ENCODE data around the gene KAZN.

The KAZN gene

GRCh38 chr1:14594045-14594444, 4.4 kb upstream of the KAZN start:
- H3K4me1 Mint-ChIP-seq (ENCODE audit: low read depth in 2 of 2), result no peaks in the 10 kb centered on the region
- H3K36me3 Mint-ChIP-seq (ENCODE audit: insufficient read depth), result no peaks in the 10 kb centered on the region
- no peak for DNase-seq
- no peak for ATAC-seq (replicated peaks)
- H3K9me3 Mint-ChIP-seq, result no peaks in the 10 kb centered on the region
- H3K27me3 Mint-ChIP-seq, result peaks cover 45 to 56% of the 10 kb centered on the region in 2 donors
- no peak overlapping the region for H3K4me3 Mint-ChIP-seq
- H3K27ac Mint-ChIP-seq, result no peak overlapping the region

- no peak overlapping the region for H3K27ac Mint-ChIP-seq
- no peak overlapping the region for H3K4me3 Mint-ChIP-seq
- no peaks in the 10 kb centered on the region for H3K36me3 Mint-ChIP-seq (ENCODE audit: insufficient read depth)
- H3K9me3 Mint-ChIP-seq, result no peaks in the 10 kb centered on the region
- DNase-seq, result no peak
- ATAC-seq (replicated peaks), result no peak
- H3K4me1 Mint-ChIP-seq (ENCODE audit: low read depth in 2 of 2), result no peaks in the 10 kb centered on the region
- peaks cover 62 to 68% of the 10 kb centered on the region in 2 donors for H3K27me3 Mint-ChIP-seq
These were observed 1.9 kb upstream of the KAZN start for GRCh38 chr1:14596591-14596990.

GRCh38 chr1:14597343-14598006, 1.0 kb upstream of the KAZN start:
- Mint-ChIP-seq H3K27ac (no peak overlapping the region), H3K4me1 (ENCODE audit: low read depth in 2 of 2) (no peaks in the 10 kb centered on the region), H3K4me3 (no peak overlapping the region), H3K36me3 (ENCODE audit: insufficient read depth) (no peaks in the 10 kb centered on the region), H3K27me3 (peaks cover 66 to 68% of the 10 kb centered on the region in 2 donors), H3K9me3 (no peaks in the 10 kb centered on the region)
- ATAC-seq (replicated peaks), result no peak
- no peak for DNase-seq

- no peak for DNase-seq
- Mint-ChIP-seq H3K4me1 (ENCODE audit: low read depth in 2 of 2) (no peaks in the 10 kb centered on the region), H3K27ac (no peak overlapping the region), H3K4me3 (no peak overlapping the region), H3K9me3 (no peaks in the 10 kb centered on the region), H3K27me3 (peaks cover 65 to 67% of the 10 kb centered on the region in 2 donors), H3K36me3 (ENCODE audit: insufficient read depth) (no peaks in the 10 kb centered on the region)
- ATAC-seq (replicated peaks), result no peak
These were observed 433 bp upstream of the KAZN start for GRCh38 chr1:14598007-14598497.

GRCh38 chr1:14599183-14599791, 802 bp downstream of the KAZN start:
- Mint-ChIP-seq H3K27me3 (peaks cover 63 to 76% of the 10 kb centered on the region in 2 donors), H3K27ac (no peak overlapping the region), H3K4me1 (ENCODE audit: low read depth in 2 of 2) (no peaks in the 10 kb centered on the region), H3K36me3 (ENCODE audit: insufficient read depth) (no peaks in the 10 kb centered on the region), H3K9me3 (no peaks in the 10 kb centered on the region), H3K4me3 (no peak overlapping the region)
- DNase-seq (no peak), ATAC-seq (replicated peaks) (no peak)

GRCh38 chr1:14599800-14600199, 1.3 kb downstream of the KAZN start:
- Mint-ChIP-seq H3K36me3 (ENCODE audit: insufficient read depth) (no peaks in the 10 kb centered on the region), H3K4me1 (ENCODE audit: low read depth in 2 of 2) (no peaks in the 10 kb centered on the region), H3K4me3 (no peak overlapping the region), H3K27ac (no peak overlapping the region), H3K9me3 (no peaks in the 10 kb centered on the region), H3K27me3 (peaks cover 63 to 79% of the 10 kb centered on the region in 2 donors)
- no peak for DNase-seq
- no peak for ATAC-seq (replicated peaks)

- Mint-ChIP-seq H3K36me3 (ENCODE audit: insufficient read depth) (no peaks in the 10 kb centered on the region), H3K4me1 (ENCODE audit: low read depth in 2 of 2) (no peaks in the 10 kb centered on the region), H3K27me3 (peaks cover 63 to 80% of the 10 kb centered on the region in 2 donors), H3K4me3 (no peak overlapping the region), H3K27ac (no peak overlapping the region), H3K9me3 (no peaks in the 10 kb centered on the region)
- DNase-seq (no peak), ATAC-seq (replicated peaks) (no peak)
These were observed 2.1 kb downstream of the KAZN start for GRCh38 chr1:14600405-14601112.

- Mint-ChIP-seq H3K9me3 (no peaks in the 10 kb centered on the region), H3K4me1 (ENCODE audit: low read depth in 2 of 2) (no peaks in the 10 kb centered on the region), H3K27me3 (peaks cover 49 to 80% of the 10 kb centered on the region in 2 donors), H3K4me3 (no peak overlapping the region), H3K27ac (no peak overlapping the region), H3K36me3 (ENCODE audit: insufficient read depth) (no peaks in the 10 kb centered on the region)
- DNase-seq, result no peak
- no peak for ATAC-seq (replicated peaks)
These were observed 3.7 kb downstream of the KAZN start for GRCh38 chr1:14602136-14602535.

GRCh38 chr1:14603645-14604044, 5.2 kb downstream of the KAZN start:
- no peaks in the 10 kb centered on the region for H3K36me3 Mint-ChIP-seq (ENCODE audit: insufficient read depth)
- DNase-seq (no peak), ATAC-seq (replicated peaks) (no peak)
- H3K27me3 Mint-ChIP-seq, result peaks cover 46 to 68% of the 10 kb centered on the region in 2 donors
- H3K9me3 Mint-ChIP-seq, result no peaks in the 10 kb centered on the region
- no peak overlapping the region for H3K27ac Mint-ChIP-seq
- H3K4me3 Mint-ChIP-seq, result no peak overlapping the region
- no peaks in the 10 kb centered on the region for H3K4me1 Mint-ChIP-seq (ENCODE audit: low read depth in 2 of 2)

GRCh38 chr1:14604414-14604813, 5.9 kb downstream of the KAZN start:
- DNase-seq, result no peak
- Mint-ChIP-seq H3K4me1 (ENCODE audit: low read depth in 2 of 2) (no peaks in the 10 kb centered on the region), H3K36me3 (ENCODE audit: insufficient read depth) (no peaks in the 10 kb centered on the region), H3K9me3 (no peaks in the 10 kb centered on the region), H3K4me3 (no peak overlapping the region), H3K27ac (no peak overlapping the region), H3K27me3 (peaks cover 44 to 65% of the 10 kb centered on the region in 2 donors)
- ATAC-seq (replicated peaks), result no peak

GRCh38 chr1:14605945-14606344, 7.5 kb downstream of the KAZN start:
- Mint-ChIP-seq H3K27ac (no peak overlapping the region), H3K4me3 (no peak overlapping the region), H3K4me1 (ENCODE audit: low read depth in 2 of 2) (no peaks in the 10 kb centered on the region), H3K36me3 (ENCODE audit: insufficient read depth) (no peaks in the 10 kb centered on the region), H3K9me3 (no peaks in the 10 kb centered on the region), H3K27me3 (peaks cover 33 to 56% of the 10 kb centered on the region in 2 donors)
- ATAC-seq (replicated peaks) (no peak), DNase-seq (no peak)

GRCh38 chr1:14606632-14607031, 8.1 kb downstream of the KAZN start:
- Mint-ChIP-seq H3K4me3 (no peak overlapping the region), H3K36me3 (ENCODE audit: insufficient read depth) (no peaks in the 10 kb centered on the region), H3K27ac (no peak overlapping the region), H3K4me1 (ENCODE audit: low read depth in 2 of 2) (no peaks in the 10 kb centered on the region), H3K27me3 (peaks cover 27 to 54% of the 10 kb centered on the region in 2 donors), H3K9me3 (no peaks in the 10 kb centered on the region)
- ATAC-seq (replicated peaks) (no peak), DNase-seq (no peak)

GRCh38 chr1:14607295-14607694, 8.8 kb downstream of the KAZN start:
- Mint-ChIP-seq H3K4me3 (no peak overlapping the region), H3K9me3 (no peaks in the 10 kb centered on the region), H3K36me3 (ENCODE audit: insufficient read depth) (no peaks in the 10 kb centered on the region), H3K4me1 (ENCODE audit: low read depth in 2 of 2) (no peaks in the 10 kb centered on the region), H3K27ac (no peak overlapping the region), H3K27me3 (peaks cover 20 to 54% of the 10 kb centered on the region in 2 donors)
- ATAC-seq (replicated peaks) (no peak), DNase-seq (no peak)

- ATAC-seq (replicated peaks), result no peak
- Mint-ChIP-seq H3K4me3 (no peak overlapping the region), H3K27ac (no peak overlapping the region), H3K27me3 (peaks cover 20 to 47% of the 10 kb centered on the region in 2 donors), H3K4me1 (ENCODE audit: low read depth in 2 of 2) (no peaks in the 10 kb centered on the region), H3K36me3 (ENCODE audit: insufficient read depth) (no peaks in the 10 kb centered on the region), H3K9me3 (no peaks in the 10 kb centered on the region)
- no peak for DNase-seq
These were observed 9.8 kb downstream of the KAZN start for GRCh38 chr1:14608308-14608707.

Measured in effector memory CD8-positive, alpha-beta T cell (primary cell).